ENCODE data around the gene DYRK1A. TPM values are rescaled to one million over a fixed set of nuclear protein-coding genes. Genes with fewer than 3 reads are reported as not detected.

Gene DYRK1A
- total RNA-seq, 1 donor from 2014 or later = 64.6 TPM

DNA sequence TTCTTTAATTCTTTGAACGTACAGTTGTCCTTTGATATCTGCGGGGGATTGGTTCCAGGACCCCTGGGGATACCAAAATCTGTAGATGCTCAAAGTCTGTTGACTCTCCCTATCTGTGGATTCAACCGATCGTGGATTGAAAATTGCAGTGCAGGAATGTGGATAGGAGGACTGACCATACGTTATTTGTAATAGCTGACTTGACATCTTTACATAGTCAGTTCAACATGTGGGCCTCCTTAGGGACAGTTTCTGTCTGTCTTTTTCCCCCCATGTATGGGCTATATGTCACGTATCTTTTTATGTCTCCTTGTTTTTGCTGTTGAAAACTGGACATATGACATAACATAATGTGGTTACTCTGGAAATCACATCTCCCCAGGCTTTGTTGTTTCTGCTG, 204.9 kb downstream of the DYRK1A start:
- H3K9me3 ChIP-seq (replicated peaks) = no peaks in the 10 kb centered on the region
- TF ChIP-seq, protein P1, sequence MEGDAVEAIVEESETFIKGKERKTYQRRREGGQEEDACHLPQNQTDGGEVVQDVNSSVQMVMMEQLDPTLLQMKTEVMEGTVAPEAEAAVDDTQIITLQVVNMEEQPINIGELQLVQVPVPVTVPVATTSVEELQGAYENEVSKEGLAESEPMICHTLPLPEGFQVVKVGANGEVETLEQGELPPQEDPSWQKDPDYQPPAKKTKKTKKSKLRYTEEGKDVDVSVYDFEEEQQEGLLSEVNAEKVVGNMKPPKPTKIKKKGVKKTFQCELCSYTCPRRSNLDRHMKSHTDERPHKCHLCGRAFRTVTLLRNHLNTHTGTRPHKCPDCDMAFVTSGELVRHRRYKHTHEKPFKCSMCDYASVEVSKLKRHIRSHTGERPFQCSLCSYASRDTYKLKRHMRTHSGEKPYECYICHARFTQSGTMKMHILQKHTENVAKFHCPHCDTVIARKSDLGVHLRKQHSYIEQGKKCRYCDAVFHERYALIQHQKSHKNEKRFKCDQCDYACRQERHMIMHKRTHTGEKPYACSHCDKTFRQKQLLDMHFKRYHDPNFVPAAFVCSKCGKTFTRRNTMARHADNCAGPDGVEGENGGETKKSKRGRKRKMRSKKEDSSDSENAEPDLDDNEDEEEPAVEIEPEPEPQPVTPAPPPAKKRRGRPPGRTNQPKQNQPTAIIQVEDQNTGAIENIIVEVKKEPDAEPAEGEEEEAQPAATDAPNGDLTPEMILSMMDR (IDR thresholded peaks at IDR 0.05; ENCODE audit: borderline replicate concordance) = no peak
- H3K36me3 ChIP-seq = no peaks in the 10 kb centered on the region
- no peaks in the 10 kb centered on the region for H3K27me3 ChIP-seq (ENCODE audit: low read depth)
- H3K4me3 ChIP-seq = no peak overlapping the region
- H3K27ac ChIP-seq (replicated peaks) = no peak overlapping the region
- H3K4me1 ChIP-seq = peaks cover 14% of the 10 kb centered on the region
- no peak for DNase-seq
- intact Hi-C loops (cut with micrococcal nuclease) = no loop called here

DNA sequence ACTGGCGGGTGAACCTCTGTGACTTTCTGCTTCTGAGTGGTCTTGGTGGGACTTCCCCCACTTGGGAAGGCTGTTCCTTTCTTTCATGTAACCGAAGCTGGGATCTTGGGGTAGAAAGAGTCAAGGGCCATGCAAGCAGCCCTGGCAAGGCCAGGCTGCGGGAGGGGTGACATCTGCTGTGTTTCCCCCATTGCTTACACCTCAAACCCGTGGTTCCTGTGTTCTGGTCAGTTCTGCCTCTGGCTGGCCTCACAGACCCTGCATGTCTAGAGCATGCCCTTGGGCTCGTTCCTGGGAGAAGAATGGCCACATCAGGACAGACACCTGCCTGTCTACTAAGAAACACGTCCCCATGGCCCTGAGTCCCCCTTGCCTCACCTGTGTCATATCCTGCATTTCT, 207.7 kb downstream of the DYRK1A start:
- DNase-seq = no peak
- peaks cover 15% of the 10 kb centered on the region for H3K9me3 ChIP-seq (replicated peaks)
- no peaks in the 10 kb centered on the region for H3K27me3 ChIP-seq (ENCODE audit: low read depth)
- H3K36me3 ChIP-seq = no peaks in the 10 kb centered on the region
- H3K4me1 ChIP-seq = no peaks in the 10 kb centered on the region
- TF ChIP-seq, protein P1 (IDR thresholded peaks at IDR 0.05; ENCODE audit: borderline replicate concordance) = no peak
- H3K27ac ChIP-seq (replicated peaks) = no peak overlapping the region
- intact Hi-C loops (cut with micrococcal nuclease) = no loop called here
- no peak overlapping the region for H3K4me3 ChIP-seq

- no peaks in the 10 kb centered on the region for H3K4me1 ChIP-seq
- no peaks in the 10 kb centered on the region for H3K36me3 ChIP-seq
- no peak overlapping the region for H3K27ac ChIP-seq (replicated peaks)
- peaks cover 19% of the 10 kb centered on the region for H3K9me3 ChIP-seq (replicated peaks)
- TF ChIP-seq, protein P1 (IDR thresholded peaks at IDR 0.05; ENCODE audit: borderline replicate concordance) = no peak
- DNase-seq = no peak
- intact Hi-C loops (cut with micrococcal nuclease) = no loop called here
- no peak overlapping the region for H3K4me3 ChIP-seq
- H3K27me3 ChIP-seq (ENCODE audit: low read depth) = no peaks in the 10 kb centered on the region
Observed at GRCh38 chr21:37574751-37575150, 208.2 kb downstream of the DYRK1A start.

DNA sequence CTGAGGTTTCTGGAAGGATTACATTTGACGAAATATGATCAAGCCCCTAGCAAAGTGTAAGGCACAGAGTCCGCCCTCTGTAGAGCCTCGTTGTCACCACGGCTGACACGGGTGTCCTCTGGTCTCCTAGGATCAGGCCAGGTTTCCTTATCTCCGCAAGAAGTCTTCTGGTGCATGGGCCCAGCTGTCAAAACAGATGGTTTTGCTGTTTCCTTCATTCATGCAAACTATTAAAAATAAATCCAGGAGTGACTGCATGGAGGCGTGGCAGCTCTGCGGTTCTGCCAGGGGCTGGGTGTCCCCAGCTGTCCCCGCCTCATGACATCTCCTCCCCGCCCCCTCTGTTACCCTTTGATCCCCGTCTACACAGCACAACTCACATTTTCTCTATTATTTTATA, 209.0 kb downstream of the DYRK1A start:
- TF ChIP-seq, protein P1 (IDR thresholded peaks at IDR 0.05; ENCODE audit: borderline replicate concordance) = no peak
- Histone ChIP-seq H3K4me1 (no peaks in the 10 kb centered on the region), H3K27me3 (ENCODE audit: low read depth) (no peaks in the 10 kb centered on the region), H3K9me3 (replicated peaks) (peaks cover 20% of the 10 kb centered on the region), H3K36me3 (no peaks in the 10 kb centered on the region), H3K27ac (replicated peaks) (no peak overlapping the region), H3K4me3 (no peak overlapping the region)
- no peak for DNase-seq
- intact Hi-C loops (cut with micrococcal nuclease) = no loop called here

Other genes with a start within 250 kb of the DYRK1A start
- gene VPS26C, start 99.4 kb upstream of the DYRK1A start, total RNA-seq = 54.2 TPM

Data from left ventricle myocardium inferior (tissue), 1 donor.